HG02610 (cell line): ENCODE data around the gene SOHLH1.

Experiments used
- ATAC-seq: cut with Tn5 transposase; IDR thresholded peaks from one replicate; pipeline ENCODE4 v1.9.1; 2021; ENCODE audit warnings: mild to moderate bottlenecking, moderate library complexity; ENCODE audit not compliant: unreplicated experiment

The SOHLH1 gene

DNA sequence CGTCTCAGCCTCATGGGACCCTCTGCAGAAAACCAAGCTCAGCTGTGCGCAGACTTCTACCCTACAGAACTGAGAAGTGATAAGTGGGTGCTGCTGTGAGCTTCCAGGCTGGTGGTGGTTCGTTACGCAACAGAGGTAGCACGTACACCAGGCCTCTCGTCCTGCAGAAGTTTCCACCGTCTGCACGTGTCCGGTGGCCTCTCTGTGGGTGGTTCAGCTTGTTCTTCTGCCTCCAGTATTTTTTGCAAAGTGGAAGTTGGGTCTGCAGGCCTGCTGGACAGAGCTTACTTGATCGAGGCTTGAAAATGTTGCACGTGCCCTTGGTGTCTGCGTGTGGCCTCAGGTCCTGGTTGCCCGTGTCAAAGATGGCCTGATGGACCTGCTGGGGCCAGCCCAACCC, 30.2 kb upstream of the SOHLH1 start:
- no peak for ATAC-seq

DNA sequence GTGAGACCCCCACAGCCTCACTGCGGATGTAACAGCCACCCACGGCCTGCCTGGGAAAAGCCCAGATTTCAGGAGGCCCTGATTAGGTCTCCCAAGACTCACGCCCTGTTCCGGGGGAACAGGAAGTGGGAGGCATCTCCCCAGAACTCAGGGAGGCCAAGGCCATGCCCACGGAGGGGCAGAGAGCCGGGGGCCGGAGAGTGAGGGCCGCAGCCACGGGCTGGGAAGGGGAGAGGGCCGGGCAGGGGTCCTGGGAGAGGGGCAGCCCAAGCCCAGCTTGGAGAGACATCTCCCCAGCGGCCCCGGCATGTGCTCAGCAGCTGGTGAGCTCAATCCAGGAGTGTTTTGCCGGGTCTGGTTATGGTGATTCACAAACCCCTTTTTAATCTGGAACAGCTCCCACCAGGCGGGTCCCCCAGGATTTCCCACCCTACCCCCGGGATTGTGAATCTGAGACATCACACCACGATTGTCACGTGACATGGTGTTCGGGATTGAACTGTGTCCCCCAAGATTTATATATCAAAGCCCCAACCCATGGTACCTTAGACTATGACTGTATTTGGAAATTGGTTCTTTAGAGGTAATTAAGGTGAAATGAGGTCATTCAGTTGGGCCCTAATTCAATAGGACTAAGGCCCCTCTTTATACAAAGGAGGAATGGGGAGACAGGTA, 29.3 kb upstream of the SOHLH1 start:
- ATAC-seq = no peak

DNA sequence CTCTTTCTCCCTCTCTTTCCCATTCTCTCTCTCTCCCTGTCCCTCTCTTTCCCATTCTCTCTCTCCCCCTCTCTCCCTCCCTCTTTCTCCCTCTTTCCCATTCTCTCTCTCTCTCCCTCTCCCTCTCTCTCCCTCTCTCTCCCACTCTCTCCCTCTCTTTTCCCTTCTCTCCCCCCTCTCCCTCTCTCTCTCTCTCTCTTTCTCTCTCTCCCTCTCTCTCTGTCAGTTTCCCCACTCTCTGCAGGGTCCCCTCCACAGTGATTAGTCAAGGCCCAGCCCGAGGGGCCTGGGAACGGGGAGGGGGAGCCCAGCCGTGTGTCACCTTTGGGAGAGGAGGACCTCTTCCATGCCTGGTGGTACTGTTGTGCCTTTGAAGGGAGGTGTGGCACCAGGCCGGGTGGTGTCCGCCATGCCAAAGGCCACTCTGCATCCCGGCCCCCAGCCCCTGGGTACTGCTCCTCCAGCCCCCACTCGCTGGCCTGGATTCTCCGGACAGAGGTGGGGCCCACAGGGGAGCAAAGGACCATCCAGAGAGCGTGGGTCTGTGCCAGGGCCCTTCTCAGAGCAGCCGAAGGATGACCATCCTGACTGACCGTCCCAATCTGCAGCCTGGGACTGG, 28.1 kb upstream of the SOHLH1 start:
- no peak for ATAC-seq

DNA sequence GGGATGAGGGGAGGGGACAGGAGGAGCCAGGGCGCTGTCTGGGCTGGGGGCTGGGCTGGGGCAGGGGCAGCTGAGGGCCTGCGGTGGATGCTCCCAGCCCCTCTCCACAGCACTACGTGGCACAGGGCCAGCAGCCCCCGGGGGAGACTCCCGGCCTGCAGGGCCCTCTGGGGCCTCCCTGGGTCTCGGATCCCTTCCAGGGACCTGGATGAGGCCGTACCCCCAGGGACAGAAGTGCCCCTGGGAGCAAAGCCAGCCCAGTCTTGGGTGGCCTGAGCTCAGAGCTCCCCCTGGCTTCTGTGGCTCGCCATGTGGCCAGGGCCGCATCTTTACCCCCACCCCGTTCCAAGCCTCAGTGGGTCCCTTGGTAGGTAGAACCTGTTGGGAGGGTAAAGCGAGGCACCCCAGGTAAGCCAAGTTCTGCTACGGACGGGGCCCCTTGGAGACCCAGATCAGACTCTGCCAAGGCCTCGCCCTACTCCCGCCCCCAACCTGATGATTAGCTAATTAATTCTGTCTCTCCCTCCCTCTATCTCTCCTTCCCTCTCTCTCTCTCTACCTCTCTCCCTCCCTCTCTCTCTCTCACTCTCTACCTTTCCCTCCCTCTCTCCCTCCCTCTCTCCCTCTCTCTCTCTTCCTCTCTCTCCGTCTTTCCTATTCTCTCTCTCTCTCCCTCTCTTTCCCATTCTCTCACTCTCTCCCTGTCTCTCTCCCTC, 27.0 kb upstream of the SOHLH1 start:
- ATAC-seq = no peak

DNA sequence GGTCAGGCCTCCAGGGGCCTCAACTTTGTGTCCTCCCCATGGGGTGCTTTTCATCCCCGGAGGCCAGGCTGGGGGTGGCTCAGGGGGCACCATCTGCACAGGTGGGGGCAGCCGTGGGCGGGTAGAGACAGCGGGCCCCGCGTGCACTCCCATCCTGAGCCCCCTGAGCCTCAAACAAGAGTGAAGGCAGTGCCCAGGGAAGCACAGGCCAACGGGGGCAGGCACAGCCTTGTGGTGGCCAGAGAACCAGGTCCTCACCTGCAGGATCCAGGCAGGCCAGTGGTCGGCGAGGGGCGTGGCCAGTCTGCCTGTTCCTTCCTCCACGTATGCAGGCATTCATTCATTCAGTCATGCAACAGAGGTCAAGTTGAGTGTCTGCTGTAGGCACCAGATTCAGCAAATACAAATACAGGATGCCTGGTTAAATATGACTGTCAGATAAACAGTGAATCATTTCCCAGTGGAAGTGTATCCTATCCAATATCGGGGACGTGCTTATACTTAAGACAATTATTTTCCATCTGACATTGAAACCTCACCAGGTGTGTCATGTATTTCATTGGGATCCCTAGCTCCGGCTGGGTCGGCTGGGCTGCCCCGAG, 25.0 kb upstream of the SOHLH1 start:
- ATAC-seq = no peak

DNA sequence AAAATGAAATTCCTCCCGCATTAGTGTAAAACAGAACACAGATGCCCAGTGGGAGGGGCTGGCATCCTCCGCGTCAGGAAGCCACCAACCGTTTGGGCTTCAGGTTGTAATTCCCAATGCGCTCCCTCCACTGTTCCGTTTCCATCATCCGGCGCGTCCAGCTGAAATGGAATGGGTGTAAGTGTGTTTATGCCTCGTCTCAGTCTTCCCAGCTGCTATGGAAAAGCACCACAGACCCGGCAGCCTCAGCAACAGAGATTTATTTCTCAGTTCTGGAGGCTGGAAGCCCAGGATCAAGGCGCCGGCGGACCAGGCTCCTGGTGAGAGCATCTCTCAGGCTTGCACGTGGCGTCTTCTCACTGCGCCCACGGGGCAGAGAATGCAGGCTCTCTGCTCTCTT, 23.1 kb upstream of the SOHLH1 start:
- ATAC-seq = no peak

DNA sequence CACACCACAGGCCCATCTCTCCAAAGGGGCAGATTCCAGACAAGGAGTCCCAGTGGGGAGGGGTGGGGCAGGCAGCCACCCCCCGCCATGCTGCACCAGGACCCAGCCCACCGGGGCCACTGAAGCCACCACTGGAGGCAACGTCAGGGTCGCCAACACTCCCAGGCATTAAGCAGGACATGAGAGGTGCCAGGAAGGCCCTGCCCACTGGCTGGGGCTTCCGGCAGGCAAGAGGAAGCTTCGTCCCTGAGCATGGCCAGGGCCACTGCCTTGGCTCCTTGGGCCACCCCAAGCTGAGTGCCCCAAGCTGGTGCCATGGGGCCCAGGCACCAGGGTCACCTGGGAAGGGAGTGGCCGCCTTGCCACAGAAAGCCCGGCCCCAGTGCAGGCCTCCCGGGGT, 20.2 kb upstream of the SOHLH1 start:
- no peak for ATAC-seq

DNA sequence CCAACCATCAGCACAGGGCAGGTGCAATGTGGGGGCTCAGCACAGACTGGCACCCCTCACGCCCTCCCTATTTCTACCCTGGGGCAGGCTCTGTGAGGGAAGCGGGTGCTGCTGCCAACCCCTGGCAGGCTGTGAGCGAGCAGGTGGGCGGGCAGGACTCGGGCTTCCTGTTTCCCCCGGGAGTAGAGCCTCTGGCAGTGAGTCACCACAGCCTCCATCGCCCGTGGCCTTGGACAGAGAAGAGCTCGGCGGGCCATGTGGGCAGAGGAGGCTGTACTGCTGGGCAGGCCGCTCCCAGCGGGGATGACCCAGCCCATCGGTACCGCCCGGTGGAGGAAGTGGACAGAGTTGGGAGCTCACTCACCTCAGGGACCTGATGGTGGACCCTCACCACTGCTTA, 19.3 kb upstream of the SOHLH1 start:
- no peak for ATAC-seq

DNA sequence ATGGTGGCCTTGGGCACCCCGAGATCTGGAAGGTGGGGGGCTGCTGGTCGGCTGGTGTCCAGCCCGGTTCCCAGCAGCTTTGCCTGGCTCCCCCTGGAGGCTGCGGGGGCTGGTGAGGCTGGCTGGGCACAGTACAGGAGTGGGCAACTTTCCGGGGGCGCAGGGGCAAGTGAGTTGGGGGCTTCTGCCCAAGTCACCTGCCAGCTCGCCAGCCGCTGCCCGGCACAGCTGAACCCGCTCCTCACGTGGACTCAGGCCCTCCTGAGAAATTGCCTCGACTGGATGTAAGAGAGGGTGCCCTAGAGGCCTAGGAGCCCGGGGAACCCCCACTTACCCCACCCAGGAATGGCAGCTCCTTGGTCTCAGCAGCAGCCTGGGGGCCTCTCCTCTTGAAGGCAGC, 18.1 kb upstream of the SOHLH1 start:
- no peak for ATAC-seq

DNA sequence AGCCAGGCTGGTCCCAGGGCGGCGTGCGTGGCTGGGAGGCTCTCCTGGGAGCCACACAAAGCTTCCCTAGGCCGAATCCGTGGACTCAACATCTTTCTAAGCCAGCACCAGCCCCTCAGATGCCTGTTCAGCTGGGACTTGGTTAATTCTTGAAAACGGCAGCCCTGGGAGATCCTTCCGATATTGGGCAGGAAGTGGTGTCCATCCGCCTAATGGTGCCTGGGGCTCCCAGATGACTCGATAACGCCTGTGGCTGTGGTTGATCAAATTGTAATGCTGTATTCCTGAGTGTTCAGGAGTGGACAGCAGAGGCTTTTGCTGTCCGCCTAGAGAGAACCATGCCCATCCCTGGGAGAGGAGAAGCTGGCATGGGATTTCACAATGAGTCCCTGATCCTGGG, 16.8 kb upstream of the SOHLH1 start:
- ATAC-seq = no peak

DNA sequence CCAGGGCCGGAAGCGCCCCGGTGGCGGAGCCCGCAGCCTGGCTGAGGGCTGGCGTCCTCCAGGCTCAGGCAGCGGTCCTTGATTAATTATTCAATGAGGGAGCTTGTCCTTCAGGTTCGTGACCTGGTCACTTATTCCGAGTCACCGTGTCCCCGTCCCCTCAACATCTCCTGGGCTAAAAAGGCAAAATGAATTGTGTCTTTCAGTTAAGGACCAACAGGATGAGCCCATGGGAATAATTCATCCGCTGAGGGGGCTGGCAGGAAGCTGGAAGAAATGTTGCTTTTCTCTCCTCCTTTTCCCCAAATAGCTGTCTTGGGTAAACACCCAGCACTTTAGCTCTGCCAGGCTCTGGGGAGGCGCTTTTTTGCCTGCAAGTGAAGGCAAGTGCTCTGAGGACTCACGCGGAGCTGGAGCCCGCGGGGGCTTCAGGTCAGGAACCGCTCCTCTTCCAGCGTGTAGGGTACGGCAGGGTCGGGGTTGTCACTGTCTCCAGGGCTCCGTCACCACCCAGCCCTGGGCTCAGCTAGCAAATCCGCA, 15.8 kb upstream of the SOHLH1 start:
- ATAC-seq = no peak

DNA sequence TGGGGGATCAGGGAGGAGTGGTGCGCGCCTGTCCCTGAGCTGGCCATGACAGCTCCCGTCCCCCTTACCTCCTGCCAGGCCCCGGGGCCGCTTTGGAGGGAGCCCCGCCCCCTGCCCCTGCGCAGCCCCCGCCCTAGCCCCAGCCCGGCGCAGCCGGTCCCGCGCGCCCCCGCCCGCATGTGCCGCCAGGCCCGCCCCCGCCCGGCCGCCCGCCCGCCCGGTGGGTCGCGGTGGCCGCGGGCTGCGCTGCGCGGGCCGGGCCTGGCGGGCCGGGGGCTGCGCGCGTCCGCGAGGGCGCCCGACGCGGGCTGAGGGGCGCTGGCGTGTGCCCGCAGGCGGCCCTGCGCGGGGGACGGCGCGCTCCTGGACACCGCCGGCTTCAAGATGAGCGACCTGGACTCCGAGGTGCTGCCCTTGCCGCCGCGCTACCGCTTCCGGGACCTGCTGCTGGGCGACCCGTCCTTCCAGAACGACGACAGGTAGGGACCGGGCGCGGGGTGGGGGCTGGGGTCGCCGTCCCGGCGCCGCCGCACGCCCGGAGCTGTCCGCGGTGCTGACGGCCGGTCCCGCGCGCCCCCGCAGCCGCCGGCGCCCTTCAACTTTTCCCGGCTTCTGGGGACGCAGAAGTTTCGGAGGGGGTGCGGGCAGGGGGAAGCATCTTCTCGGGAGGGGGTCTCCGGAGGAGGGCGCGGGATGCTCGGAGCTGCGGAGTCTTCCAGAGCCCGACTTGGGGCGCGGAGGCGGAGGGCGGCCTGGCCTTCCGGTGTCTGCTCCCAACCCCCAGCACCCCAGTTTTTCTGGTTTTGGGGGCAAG, 15.2 kb upstream of the SOHLH1 start:
- no peak for ATAC-seq

DNA sequence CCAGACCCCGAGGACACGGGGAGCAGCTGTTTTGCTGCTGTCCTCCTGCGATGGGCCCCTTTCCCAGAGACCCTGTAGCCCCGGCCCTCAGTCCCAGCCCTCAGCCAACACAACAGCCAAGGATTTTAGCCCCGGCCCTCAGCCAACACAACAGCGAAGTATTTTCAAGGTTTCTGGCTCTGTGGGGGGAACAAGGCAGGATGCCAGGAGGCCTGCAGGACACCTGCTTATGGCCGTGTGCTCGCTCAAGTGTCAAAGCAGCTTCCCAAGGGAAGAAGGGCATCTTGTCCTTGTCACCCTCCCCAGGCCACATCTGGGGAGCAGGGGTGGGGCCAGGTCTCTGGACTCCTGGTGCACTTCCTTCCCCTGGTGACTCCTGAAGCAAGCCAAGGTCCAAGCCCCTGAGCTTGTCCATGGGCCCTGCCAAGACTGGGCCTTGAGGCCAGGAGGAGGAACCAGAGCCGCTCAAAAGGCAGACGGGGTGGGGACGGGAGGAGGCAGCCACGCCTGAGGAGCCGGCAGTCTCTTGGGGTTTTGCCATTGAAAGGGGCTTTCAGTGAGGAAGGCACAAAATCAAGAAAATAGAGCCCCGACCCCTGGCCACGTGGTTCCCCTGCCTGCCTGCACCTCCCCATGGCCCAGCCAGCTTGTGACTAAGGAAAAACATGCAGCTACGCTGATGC, 13.5 kb upstream of the SOHLH1 start:
- ATAC-seq = no peak

DNA sequence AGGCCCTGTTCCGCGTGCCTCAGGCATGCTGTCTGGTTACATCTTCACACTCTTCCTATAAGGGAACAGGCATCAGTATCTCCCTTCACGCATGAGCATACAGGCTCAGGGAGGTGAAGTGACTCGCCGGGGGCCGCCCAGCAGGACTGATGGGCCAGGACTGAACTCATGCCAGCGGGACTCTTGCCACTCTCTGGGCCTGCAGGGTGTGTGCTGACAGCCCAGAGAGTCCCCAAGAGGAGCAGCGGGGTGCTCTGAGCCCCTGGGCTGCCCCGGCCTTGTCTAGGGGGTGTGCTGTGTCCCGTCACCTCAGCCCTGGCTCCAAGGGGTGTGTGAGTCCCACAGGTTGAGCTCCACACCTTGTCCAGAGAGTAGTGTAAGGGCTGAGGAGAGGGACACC, 12.6 kb upstream of the SOHLH1 start:
- no peak for ATAC-seq

DNA sequence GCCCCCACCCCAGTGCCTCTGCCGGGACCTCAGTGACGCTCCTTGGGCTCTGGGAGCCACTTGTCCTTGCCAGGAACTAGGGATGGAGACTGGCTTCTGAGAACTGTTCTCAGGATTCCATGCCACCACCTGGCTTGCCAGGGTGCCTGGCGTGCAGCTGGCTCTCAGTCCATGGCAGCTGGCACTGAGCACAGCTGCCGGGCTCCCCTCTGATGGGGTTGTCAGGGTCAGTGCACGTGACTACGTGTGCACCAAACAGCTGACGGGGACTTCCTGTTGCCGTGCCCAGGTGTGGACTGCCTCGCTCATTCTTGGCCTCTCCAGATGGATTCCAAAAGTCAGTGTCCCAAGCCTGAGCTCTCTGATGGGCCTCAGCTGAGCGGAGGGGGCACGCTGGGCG, 12.1 kb upstream of the SOHLH1 start:
- ATAC-seq = no peak

DNA sequence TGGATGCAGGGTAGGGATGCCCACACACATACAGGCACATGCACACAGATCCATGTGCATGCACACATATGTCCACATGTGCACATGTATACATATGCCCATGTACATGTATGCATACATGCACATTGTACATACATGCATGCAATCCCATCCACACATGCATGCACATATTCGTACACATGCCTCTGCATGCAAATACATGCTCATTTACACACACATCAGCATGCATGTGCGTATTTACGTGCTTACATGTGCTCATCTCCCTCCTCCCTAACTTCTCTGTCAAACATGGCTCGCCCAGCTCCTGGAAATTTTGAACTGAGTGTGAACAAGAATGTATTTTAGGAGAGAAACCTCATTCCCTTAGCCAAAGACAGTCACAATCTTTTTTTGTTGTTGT, 8.9 kb upstream of the SOHLH1 start:
- no peak for ATAC-seq

DNA sequence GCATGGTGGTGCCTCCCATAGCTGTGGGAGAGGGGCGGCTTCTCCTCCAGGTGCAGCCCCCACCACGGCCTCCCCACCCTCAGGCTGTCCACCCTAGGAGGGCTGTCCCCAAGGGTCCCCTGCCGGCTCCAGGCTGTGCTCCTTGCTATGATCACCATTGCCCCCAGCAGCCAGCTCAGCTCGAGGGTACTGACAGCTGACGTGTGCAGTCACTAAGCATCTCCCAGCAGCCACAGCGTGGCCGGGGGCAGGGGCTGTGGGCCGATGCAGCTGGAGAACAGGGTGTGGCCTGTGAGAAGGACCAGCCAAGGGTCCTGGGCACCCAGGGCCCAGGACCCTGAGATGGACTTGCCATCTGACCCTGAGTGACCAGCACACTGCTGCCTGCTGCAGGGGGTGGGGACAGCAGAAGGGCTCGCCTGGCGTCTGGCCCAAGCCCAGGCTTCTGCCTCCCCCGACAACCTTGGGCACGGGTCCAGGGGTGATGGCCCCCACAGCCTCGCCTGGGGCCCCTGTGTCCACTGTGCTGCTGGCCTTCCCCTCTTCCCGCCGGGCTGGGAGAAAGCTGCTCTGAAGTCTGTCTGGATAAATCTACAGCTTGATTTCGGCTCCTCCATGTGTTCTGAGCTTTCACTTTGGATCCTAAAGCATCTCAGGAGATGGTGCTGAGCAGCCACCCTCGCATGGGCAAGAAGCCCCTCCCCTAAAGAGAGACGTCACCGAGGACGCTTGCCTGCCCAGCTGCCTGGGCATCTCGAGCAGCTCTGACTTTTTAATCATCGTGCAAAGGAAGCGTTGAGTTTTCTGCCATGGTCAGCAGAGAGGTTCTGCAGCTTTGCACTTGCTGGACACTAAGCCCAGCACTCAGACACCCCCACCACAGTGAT, 8.2 kb upstream of the SOHLH1 start:
- ATAC-seq = no peak

DNA sequence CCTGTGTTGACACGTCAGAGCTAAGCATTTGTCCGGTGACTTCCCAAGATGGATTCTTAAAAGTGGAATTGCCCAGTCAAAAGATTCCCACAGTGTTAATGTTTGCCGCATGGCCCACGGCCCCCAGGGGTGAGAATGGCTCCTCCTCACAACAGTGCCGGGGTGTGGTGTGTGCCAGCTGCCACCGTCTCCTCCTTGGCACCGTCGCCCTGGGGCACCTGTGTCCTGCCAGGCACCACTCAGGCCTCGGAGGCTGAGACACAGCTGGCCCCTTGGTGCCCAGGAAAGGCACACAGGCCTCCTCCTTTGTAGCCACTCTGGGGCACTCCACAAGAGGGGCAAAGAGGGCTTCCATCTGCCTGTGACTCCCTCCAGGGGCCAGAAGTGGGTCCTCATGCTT, 7.0 kb upstream of the SOHLH1 start:
- no peak for ATAC-seq

DNA sequence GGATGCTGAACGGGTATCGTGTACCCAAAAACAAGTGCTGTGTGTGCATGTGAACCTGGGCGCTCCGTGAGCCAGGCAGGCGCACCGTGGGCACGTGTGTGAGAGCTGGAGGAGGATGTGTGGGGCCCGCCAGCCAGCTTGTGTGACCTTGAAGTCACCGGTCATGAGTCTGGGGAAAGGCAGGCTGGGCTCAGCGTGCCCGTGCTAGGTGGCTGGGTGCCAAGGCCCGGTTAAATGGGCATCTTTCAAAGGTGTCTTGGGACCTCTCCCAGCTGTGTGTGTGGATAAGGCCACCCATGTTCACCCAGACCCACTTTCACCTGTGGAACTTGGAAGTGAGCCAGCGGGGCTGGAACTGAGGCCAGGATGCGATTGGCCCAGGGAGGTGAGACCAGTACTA, 6.1 kb upstream of the SOHLH1 start:
- ATAC-seq = no peak
